OCI-LY7 (cell line): ENCODE measurements around the gene TXN. TPM values are rescaled to one million over a fixed set of nuclear protein-coding genes. Genes with fewer than 3 reads are reported as not detected.

Experiments
- BruUV-seq: library from RNA; stranded (reverse); fragments of 400-500 nt; replicated peaks from 2 replicates; lab custom pipeline; 2021; lab: Mats Ljungman, UMichigan
- CTCF ChIA-PET: fragments of 300-600 bp; sonication (Branson Sonifier 250); formaldehyde crosslinking; loops from one replicate; lab custom pipeline; 2022; ENCODE audit warnings: antibody characterized with exemption; ENCODE audit not compliant: unreplicated experiment; lab: Charles Lee
- POLR2A ChIA-PET: fragments of 300-600 bp; sonication (Branson Sonifier 250); formaldehyde crosslinking; loops from one replicate; lab custom pipeline; 2022; ENCODE audit warnings: antibody characterized with exemption; lab: Charles Lee
- DNase-seq: peaks from one replicate; pipeline ENCODE4 v3.0.0-alpha.2; 2015; ENCODE audit warnings: low spot score
- H2AFZ ChIP-seq: fragments of 200-600 bp; sonication (generic), shearing (Covaris generic); 2 replicates; pipeline ENCODE4 v1.6.1; 2014; ENCODE audit warnings: mild to moderate bottlenecking, antibody characterized with exemption, low read length, moderate library complexity
- H3K27ac ChIP-seq: fragments of 200-600 bp; sonication (generic); 2 replicates; pipeline ENCODE4 v1.5.1; 2014; ENCODE audit warnings: mixed run types, low read depth, mild to moderate bottlenecking, moderate library complexity, low read length, inconsistent platforms; ENCODE audit not compliant: poor library complexity, severe bottlenecking
- H3K36me3 ChIP-seq: fragments of 200-600 bp; sonication (generic); 2 replicates; pipeline ENCODE4 v1.6.1; 2014; ENCODE audit warnings: mild to moderate bottlenecking, antibody characterized with exemption, low read length, moderate library complexity, mixed read lengths; ENCODE audit not compliant: insufficient read depth
- H3K4me1 ChIP-seq: fragments of 200-600 bp; sonication (generic); 2 replicates; pipeline ENCODE4 v1.5.1; 2014; ENCODE audit warnings: mild to moderate bottlenecking, low read length; ENCODE audit not compliant: insufficient read depth, poor library complexity, severe bottlenecking
- H3K4me2 ChIP-seq: fragments of 200-600 bp; sonication (generic); 2 replicates; pipeline ENCODE4 v1.6.1; 2014; ENCODE audit warnings: mild to moderate bottlenecking, low read length
- H3K4me3 ChIP-seq: fragments of 200-600 bp; sonication (generic); 2 replicates; pipeline ENCODE4 v1.5.1; 2014; ENCODE audit warnings: mild to moderate bottlenecking, low read depth, low read length; ENCODE audit not compliant: poor library complexity, severe bottlenecking
- H3K79me2 ChIP-seq: fragments of 200-600 bp; sonication (generic); 2 replicates; pipeline ENCODE4 v1.6.1; 2016; ENCODE audit warnings: low read depth, mild to moderate bottlenecking, low read length, moderate library complexity, mixed read lengths; ENCODE audit not compliant: insufficient read depth
- H3K9me2 ChIP-seq: fragments of 200-600 bp; sonication (generic); 2 replicates; pipeline ENCODE4 v1.6.1; 2016; ENCODE audit warnings: mild to moderate bottlenecking, low read length, mixed read lengths; ENCODE audit not compliant: insufficient read depth
- H3K9me3 ChIP-seq: fragments of 200-600 bp; sonication (generic); 2 replicates; pipeline ENCODE4 v1.6.1; 2014; ENCODE audit warnings: mild to moderate bottlenecking, mixed run types, low read length, mixed read lengths
- H4K20me1 ChIP-seq: fragments of 200-600 bp; sonication (generic); 2 replicates; pipeline ENCODE4 v1.6.1; 2014; ENCODE audit warnings: mild to moderate bottlenecking, antibody characterized with exemption, low read length, moderate library complexity, mixed read lengths; ENCODE audit not compliant: insufficient read depth
- EZH2phosphoT487 ChIP-seq: fragments of 200-600 bp; sonication (generic); IDR thresholded peaks from 2 replicates; pipeline ENCODE4 v1.6.1; 2018; ENCODE audit warnings: low read depth, borderline replicate concordance, mild to moderate bottlenecking, mixed run types, antibody characterized with exemption, low read length, moderate library complexity, mixed read lengths
- intact Hi-C: fragments of 100-400 bp; cut with micrococcal nuclease; formaldehyde crosslinking; loops from one replicate; pipeline ENCODE4 v1.10.0; 2022; ENCODE audit not compliant: unreplicated experiment
- total RNA-seq, 2 experiments: library from RNA; depleted of rRNA in 1 of 2; stranded (reverse); fragments of >200 nt in 1 of 2; shearing (Covaris generic) in 1 of 2; gene quantifications; 2 replicates each; pipeline ENCODE4 v1.2.3, GENCODE V29; 2014 to 2022
- TF ChIP-seq, protein P1 (sequence below): fragments of 200-600 bp; sonication (generic); conservative IDR thresholded peaks from 2 replicates; pipeline ENCODE4 v1.5.1; 2014; ENCODE audit warnings: mild to moderate bottlenecking, antibody characterized with exemption, low read length, moderate library complexity, mixed read lengths

Gene TXN
- total RNA-seq, 2 experiments from 2014 or later = 120 to 165 TPM

DNA sequence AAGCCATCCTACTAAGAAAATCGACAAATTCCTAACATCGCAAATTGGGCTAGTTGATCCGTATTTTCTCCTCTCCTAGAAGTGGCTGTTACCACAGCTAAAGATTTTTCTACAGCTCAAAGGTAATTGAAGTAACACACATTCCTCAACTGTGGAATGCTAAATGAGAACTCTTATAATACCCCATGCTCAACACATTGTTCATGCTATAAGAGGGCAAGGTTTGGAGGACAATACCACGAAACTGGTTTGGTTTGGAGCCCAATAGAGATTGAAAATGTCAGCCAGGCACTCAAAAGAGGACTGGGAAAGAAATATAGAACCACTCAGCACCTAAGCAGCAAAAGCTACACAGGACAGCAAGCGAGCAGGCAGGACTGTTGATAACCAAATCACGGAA lies 10.1 kb downstream of the TXN start:
- no peaks in the 10 kb centered on the region for H3K9me3 ChIP-seq
- H3K79me2 ChIP-seq = peaks cover 13% of the 10 kb centered on the region
- intact Hi-C loops = no loop called here
- H3K4me3 ChIP-seq = no peak overlapping the region
- CTCF ChIA-PET = interaction anchor here (0.6 kb wide), 1 partner anchor 264 kb away, joined by 4 read pairs; no protein-coding TSS in a partner anchor
- H3K9me2 ChIP-seq = no peaks in the 10 kb centered on the region
- H3K4me2 ChIP-seq = no peak overlapping the region
- no TSS peak for BruUV-seq
- TF ChIP-seq, protein P1, sequence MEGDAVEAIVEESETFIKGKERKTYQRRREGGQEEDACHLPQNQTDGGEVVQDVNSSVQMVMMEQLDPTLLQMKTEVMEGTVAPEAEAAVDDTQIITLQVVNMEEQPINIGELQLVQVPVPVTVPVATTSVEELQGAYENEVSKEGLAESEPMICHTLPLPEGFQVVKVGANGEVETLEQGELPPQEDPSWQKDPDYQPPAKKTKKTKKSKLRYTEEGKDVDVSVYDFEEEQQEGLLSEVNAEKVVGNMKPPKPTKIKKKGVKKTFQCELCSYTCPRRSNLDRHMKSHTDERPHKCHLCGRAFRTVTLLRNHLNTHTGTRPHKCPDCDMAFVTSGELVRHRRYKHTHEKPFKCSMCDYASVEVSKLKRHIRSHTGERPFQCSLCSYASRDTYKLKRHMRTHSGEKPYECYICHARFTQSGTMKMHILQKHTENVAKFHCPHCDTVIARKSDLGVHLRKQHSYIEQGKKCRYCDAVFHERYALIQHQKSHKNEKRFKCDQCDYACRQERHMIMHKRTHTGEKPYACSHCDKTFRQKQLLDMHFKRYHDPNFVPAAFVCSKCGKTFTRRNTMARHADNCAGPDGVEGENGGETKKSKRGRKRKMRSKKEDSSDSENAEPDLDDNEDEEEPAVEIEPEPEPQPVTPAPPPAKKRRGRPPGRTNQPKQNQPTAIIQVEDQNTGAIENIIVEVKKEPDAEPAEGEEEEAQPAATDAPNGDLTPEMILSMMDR = no peak
- TF ChIP-seq EZH2phosphoT487 = no peak
- no peak for DNase-seq
- POLR2A ChIA-PET = interaction anchor here (0.9 kb wide), 1 partner anchor 337 kb away, joined by 4 read pairs; no protein-coding TSS in a partner anchor
- peaks cover 9% of the 10 kb centered on the region; the same call in 1 of the 2 replicates for H4K20me1 ChIP-seq
- H3K36me3 ChIP-seq = peaks cover 78% of the 10 kb centered on the region
- no peaks in the 10 kb centered on the region for H3K4me1 ChIP-seq
- no peak overlapping the region for H2AFZ ChIP-seq
- H3K27ac ChIP-seq = no peak overlapping the region

DNA sequence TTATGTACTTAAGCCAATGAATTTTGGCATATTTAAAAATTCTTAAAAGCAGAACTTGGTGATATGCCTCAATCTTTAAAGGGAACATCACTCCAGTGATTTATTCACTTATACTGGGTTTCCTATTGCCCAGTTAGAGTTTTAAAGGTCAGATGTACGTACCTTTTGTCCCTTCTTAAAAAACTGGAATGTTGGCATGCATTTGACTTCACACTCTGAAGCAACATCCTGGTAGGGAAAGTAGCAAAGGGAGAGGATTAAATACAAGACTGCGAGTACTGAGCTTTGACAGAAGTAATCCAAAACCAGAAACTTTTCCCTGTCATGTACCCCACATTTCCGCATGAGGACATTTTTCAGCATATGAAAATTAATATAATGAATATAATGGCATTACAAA lies 11.7 kb downstream of the TXN start:
- CTCF ChIA-PET = no interaction called here
- H2AFZ ChIP-seq = no peak overlapping the region
- H3K9me2 ChIP-seq = no peaks in the 10 kb centered on the region
- H3K4me2 ChIP-seq = no peak overlapping the region
- H3K9me3 ChIP-seq = no peaks in the 10 kb centered on the region
- no peaks in the 10 kb centered on the region for H3K4me1 ChIP-seq
- no peaks in the 10 kb centered on the region for H4K20me1 ChIP-seq
- POLR2A ChIA-PET = interaction anchor here (0.7 kb wide), 1 partner anchor 12 kb away, joined by 3 read pairs; no protein-coding TSS in a partner anchor
- DNase-seq = no peak
- no peaks in the 10 kb centered on the region for H3K79me2 ChIP-seq
- intact Hi-C loops = no loop called here
- H3K36me3 ChIP-seq = peaks cover 62% of the 10 kb centered on the region
- no TSS peak for BruUV-seq
- H3K27ac ChIP-seq = no peak overlapping the region
- H3K4me3 ChIP-seq = no peak overlapping the region
- no peak for TF ChIP-seq EZH2phosphoT487
- TF ChIP-seq, protein P1 = no peak

DNA sequence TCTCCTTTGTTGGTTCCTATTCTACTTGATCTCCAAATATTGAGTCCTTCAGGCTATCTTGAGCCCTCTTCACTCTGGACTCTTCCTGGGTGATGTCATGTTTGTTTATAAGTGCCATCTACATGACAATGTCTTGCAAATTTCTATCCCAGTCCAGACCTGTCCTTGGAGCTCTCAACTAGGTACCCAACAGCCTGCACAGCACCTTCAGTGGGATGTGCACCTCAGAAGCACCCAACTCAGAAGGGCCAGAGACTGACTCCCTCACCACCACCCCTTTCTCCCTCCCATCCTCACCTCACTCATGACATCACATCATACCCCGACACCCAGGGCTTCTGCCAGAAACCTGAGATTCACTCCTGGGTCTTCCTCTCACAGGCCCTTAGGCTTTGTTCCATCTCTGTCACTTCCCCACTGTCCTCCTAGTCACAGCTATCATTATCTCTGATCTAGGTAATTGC lies 14.4 kb downstream of the TXN start:
- Histone ChIP-seq H3K79me2 (no peaks in the 10 kb centered on the region), H3K4me1 (no peaks in the 10 kb centered on the region), H3K9me3 (no peaks in the 10 kb centered on the region), H3K4me2 (no peak overlapping the region), H2AFZ (no peak overlapping the region), H3K36me3 (peaks cover 38% of the 10 kb centered on the region), H3K4me3 (no peak overlapping the region), H3K9me2 (no peaks in the 10 kb centered on the region), H3K27ac (no peak overlapping the region), H4K20me1 (no peaks in the 10 kb centered on the region)
- no TSS peak for BruUV-seq
- DNase-seq = no peak
- ChIA-PET CTCF (no interaction called here), POLR2A (interaction anchor here (0.7 kb wide), 1 partner anchor 16 kb away, joined by 3 read pairs; no protein-coding TSS in a partner anchor)
- intact Hi-C loops = no loop called here
- TF ChIP-seq, protein P1 = no peak
- TF ChIP-seq EZH2phosphoT487 = no peak
